Panc1 (cell line): ENCODE measurements around the gene SUGP1. TPM values are rescaled to one million over a fixed set of nuclear protein-coding genes. Genes with fewer than 3 reads are reported as not detected.

ENCODE experiments used
- ATAC-seq: fragments of 200-7000 bp; cut with Tn5 transposase; 2 replicates; pipeline ENCODE4 v1.9.1; 2020; ENCODE audit warnings: mild to moderate bottlenecking, moderate library complexity
- BruUV-seq: library from RNA; stranded (reverse); fragments of 400-500 nt; replicated peaks from 2 replicates; lab custom pipeline; 2021; lab: Mats Ljungman, UMichigan
- CTCF ChIA-PET: fragments of 300-600 bp; sonication (Branson Sonifier 250); formaldehyde crosslinking; loops from one replicate; lab custom pipeline; 2022; ENCODE audit warnings: antibody characterized with exemption; lab: Charles Lee
- POLR2A ChIA-PET: fragments of 300-600 bp; sonication (Branson Sonifier 250); formaldehyde crosslinking; loops from one replicate; lab custom pipeline; 2022; ENCODE audit warnings: antibody characterized with exemption; lab: Charles Lee
- DNase-seq: peaks from one replicate; pipeline ENCODE4 v3.0.0-alpha.2; 2010; ENCODE audit warnings: low read depth, low spot score
- H3K27ac ChIP-seq: 2 replicates; pipeline ENCODE4 v1.5.1; 2011; ENCODE audit warnings: mild to moderate bottlenecking, low read length, inconsistent platforms
- H3K27me3 ChIP-seq: fragments of 200-500 bp; sonication (Bioruptor generic); 2 replicates; pipeline ENCODE4 v1.6.0; 2014; ENCODE audit warnings: low read length, inconsistent platforms; ENCODE audit not compliant: control insufficient read depth, insufficient read depth
- H3K36me3 ChIP-seq: fragments of 200-500 bp; sonication (Bioruptor generic); 2 replicates; pipeline ENCODE4 v1.5.1; 2014; ENCODE audit warnings: inconsistent platforms, mild to moderate bottlenecking, low read length, moderate library complexity; ENCODE audit not compliant: control insufficient read depth, insufficient read depth
- H3K4me1 ChIP-seq: 2 replicates; pipeline ENCODE4 v1.5.1; 2011; ENCODE audit warnings: inconsistent platforms, mild to moderate bottlenecking, low read length, moderate library complexity; ENCODE audit not compliant: control insufficient read depth, insufficient read depth
- H3K4me3 ChIP-seq, 2 experiments: 2 replicates each; pipeline ENCODE4 v1.5.1; 2011 to 2012; ENCODE audit warnings: low read depth in 2 of 2, low read length in 2 of 2, mild to moderate bottlenecking in 2 of 2, inconsistent platforms in 1 of 2, moderate library complexity in 1 of 2
- H3K9me3 ChIP-seq: fragments of 200-500 bp; sonication (Bioruptor generic); 2 replicates; pipeline ENCODE4 v1.5.1; 2014; ENCODE audit warnings: low read depth, mild to moderate bottlenecking, inconsistent platforms, low read length, moderate library complexity; ENCODE audit not compliant: control insufficient read depth, insufficient read depth
- CTCF ChIP-seq: fragments of 450-650 bp; IDR thresholded peaks from 2 replicates; pipeline ENCODE4 v1.5.1; 2017; ENCODE audit warnings: mild to moderate bottlenecking
- POLR2AphosphoS5 ChIP-seq: IDR thresholded peaks from 2 replicates; pipeline ENCODE4 v1.6.1; 2012; ENCODE audit warnings: mild to moderate bottlenecking, low read depth, low read length, moderate library complexity
- SIN3A ChIP-seq: IDR thresholded peaks from 2 replicates; pipeline ENCODE4 v1.6.1; 2012; ENCODE audit warnings: low read depth, mild to moderate bottlenecking, low read length, moderate library complexity, borderline replicate concordance; ENCODE audit not compliant: insufficient read depth
- TCF7L2 ChIP-seq: IDR thresholded peaks from 2 replicates; pipeline ENCODE4 v1.6.1; 2011; ENCODE audit warnings: mild to moderate bottlenecking, low read depth, low read length, inconsistent platforms
- in situ Hi-C: cut with HindIII; loops from 2 replicates; pipeline ENCODE4 v1.10.0; 2016; ENCODE audit warnings: low sequenced_read_pairs, low pct_unique_long_range_greater_than_20kb
- intact Hi-C: fragments of 100-400 bp; cut with micrococcal nuclease; formaldehyde crosslinking; loops from one replicate; pipeline ENCODE4 v1.10.0; 2022; ENCODE audit not compliant: unreplicated experiment
- total RNA-seq: library from RNA; stranded (reverse); gene quantifications from one replicate; pipeline ENCODE4 v1.2.1, GENCODE V29; 2021; ENCODE audit not compliant: unreplicated experiment
- TF ChIP-seq, protein P1 (sequence below), 2 experiments: IDR thresholded peaks; 2 replicates each; pipeline ENCODE4 v1.6.1; 2011 to 2012; ENCODE audit warnings: low read depth in 2 of 2, control low read depth in 1 of 2, low read length in 1 of 2, mild to moderate bottlenecking in 1 of 2, moderate library complexity in 1 of 2; ENCODE audit not compliant: insufficient read depth in 1 of 2

SUGP1 gene
- total RNA-seq, 1 experiment from 2014 or later: 41.5 TPM

DNA sequence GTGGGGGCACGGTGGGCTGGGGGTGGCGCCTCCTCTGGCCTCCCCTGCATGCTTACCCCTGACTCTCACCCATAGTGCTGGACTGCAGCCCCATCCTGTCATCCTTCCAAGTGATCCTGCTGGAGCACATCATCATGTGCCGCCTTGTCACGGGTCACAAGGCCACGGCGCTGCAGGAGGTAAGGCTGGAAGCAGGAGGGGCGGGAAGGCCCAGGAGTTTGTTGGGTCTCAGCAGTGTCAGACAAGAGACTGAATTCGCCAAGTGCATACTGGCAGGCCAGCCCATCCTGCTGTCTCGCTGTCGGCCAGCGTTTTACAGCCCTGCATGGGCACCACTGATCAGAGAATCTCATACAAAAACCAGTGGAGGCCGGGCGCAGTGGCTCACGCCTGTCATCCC lies 23.5 kb upstream of the SUGP1 start:
- intact Hi-C loops (no loop called here), in situ Hi-C loops (no loop called here)
- BruUV-seq: no TSS peak
- Histone ChIP-seq H3K36me3 (no peaks in the 10 kb centered on the region; the same call in none of the 2 replicates), H3K27ac (no peak overlapping the region), H3K4me1 (no peaks in the 10 kb centered on the region), H3K27me3 (no peaks in the 10 kb centered on the region), H3K4me3 (no peak overlapping the region), H3K9me3 (no peaks in the 10 kb centered on the region)
- TF ChIP-seq, protein P1, sequence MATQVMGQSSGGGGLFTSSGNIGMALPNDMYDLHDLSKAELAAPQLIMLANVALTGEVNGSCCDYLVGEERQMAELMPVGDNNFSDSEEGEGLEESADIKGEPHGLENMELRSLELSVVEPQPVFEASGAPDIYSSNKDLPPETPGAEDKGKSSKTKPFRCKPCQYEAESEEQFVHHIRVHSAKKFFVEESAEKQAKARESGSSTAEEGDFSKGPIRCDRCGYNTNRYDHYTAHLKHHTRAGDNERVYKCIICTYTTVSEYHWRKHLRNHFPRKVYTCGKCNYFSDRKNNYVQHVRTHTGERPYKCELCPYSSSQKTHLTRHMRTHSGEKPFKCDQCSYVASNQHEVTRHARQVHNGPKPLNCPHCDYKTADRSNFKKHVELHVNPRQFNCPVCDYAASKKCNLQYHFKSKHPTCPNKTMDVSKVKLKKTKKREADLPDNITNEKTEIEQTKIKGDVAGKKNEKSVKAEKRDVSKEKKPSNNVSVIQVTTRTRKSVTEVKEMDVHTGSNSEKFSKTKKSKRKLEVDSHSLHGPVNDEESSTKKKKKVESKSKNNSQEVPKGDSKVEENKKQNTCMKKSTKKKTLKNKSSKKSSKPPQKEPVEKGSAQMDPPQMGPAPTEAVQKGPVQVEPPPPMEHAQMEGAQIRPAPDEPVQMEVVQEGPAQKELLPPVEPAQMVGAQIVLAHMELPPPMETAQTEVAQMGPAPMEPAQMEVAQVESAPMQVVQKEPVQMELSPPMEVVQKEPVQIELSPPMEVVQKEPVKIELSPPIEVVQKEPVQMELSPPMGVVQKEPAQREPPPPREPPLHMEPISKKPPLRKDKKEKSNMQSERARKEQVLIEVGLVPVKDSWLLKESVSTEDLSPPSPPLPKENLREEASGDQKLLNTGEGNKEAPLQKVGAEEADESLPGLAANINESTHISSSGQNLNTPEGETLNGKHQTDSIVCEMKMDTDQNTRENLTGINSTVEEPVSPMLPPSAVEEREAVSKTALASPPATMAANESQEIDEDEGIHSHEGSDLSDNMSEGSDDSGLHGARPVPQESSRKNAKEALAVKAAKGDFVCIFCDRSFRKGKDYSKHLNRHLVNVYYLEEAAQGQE (IDR thresholded peaks at IDR 0.05; ENCODE audit: insufficient read depth in 1 of 2, low read depth in 2 of 2, low read length in 1 of 2): no peak
- no peak for TF ChIP-seq CTCF
- TF ChIP-seq TCF7L2: no peak
- no peak for TF ChIP-seq SIN3A
- no peak for TF ChIP-seq POLR2AphosphoS5
- POLR2A ChIA-PET: no interaction called here
- CTCF ChIA-PET: no interaction called here
- ATAC-seq: no peak
- DNase-seq: no peak

GRCh38 chr19:19343016-19343362 lies 22.7 kb upstream of the SUGP1 start:
- DNase-seq (no peak), ATAC-seq (no peak)
- H3K9me3 ChIP-seq: no peaks in the 10 kb centered on the region
- no peak overlapping the region for H3K4me3 ChIP-seq
- H3K36me3 ChIP-seq: no peaks in the 10 kb centered on the region; the same call in none of the 2 replicates
- POLR2A ChIA-PET: no interaction called here
- no TSS peak for BruUV-seq
- in situ Hi-C loops (no loop called here), intact Hi-C loops (no loop called here)
- H3K4me1 ChIP-seq: no peaks in the 10 kb centered on the region
- no peak overlapping the region for H3K27ac ChIP-seq
- no peak for TF ChIP-seq TCF7L2
- TF ChIP-seq, protein P1 (IDR thresholded peaks at IDR 0.05; ENCODE audit: insufficient read depth in 1 of 2, low read depth in 2 of 2, low read length in 1 of 2): no peak
- TF ChIP-seq SIN3A: no peak
- TF ChIP-seq CTCF: no peak; the same call in 1 of the 2 replicates
- no peak for TF ChIP-seq POLR2AphosphoS5
- CTCF ChIA-PET: interaction anchor here (0.5 to 1.6 kb wide), 4 partner anchors 19 to 849 kb away, joined by 3 to 7 read pairs (median 4); no protein-coding TSS in a partner anchor
- no peaks in the 10 kb centered on the region for H3K27me3 ChIP-seq
